ENCODE data around the gene PACRG.

GRCh38 chr6:163094881-163095280 is 367.1 kb downstream of the PACRG start:
- TF ChIP-seq TBP (IDR thresholded peaks at IDR 0.05; ENCODE audit: low read depth, low read length) (no peak), BRCA1 (IDR thresholded peaks at IDR 0.05; ENCODE audit: low read depth, low read length) (no peak), SUZ12 (IDR thresholded peaks at IDR 0.05; ENCODE audit: low read length) (no peak), YY1 (IDR thresholded peaks at IDR 0.05; ENCODE audit: low read depth, low read length) (no peak), E2F6 (IDR thresholded peaks at IDR 0.05) (no peak), EZH2 (IDR thresholded peaks at IDR 0.05; ENCODE audit: low read depth, low read length, severe bottlenecking) (no peak), FOSL1 (IDR thresholded peaks at IDR 0.05; ENCODE audit: insufficient read depth, low read depth, low read length) (no peak), TEAD4 (IDR thresholded peaks at IDR 0.05; ENCODE audit: low read depth, low read length) (no peak), KDM5A (IDR thresholded peaks at IDR 0.05; ENCODE audit: low read length) (no peak)
- TF ChIP-seq, protein P1, sequence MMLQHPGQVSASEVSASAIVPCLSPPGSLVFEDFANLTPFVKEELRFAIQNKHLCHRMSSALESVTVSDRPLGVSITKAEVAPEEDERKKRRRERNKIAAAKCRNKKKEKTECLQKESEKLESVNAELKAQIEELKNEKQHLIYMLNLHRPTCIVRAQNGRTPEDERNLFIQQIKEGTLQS (IDR thresholded peaks at IDR 0.05; ENCODE audit: insufficient read depth, low read depth, low read length) = no peak
- TF ChIP-seq, protein P2, sequence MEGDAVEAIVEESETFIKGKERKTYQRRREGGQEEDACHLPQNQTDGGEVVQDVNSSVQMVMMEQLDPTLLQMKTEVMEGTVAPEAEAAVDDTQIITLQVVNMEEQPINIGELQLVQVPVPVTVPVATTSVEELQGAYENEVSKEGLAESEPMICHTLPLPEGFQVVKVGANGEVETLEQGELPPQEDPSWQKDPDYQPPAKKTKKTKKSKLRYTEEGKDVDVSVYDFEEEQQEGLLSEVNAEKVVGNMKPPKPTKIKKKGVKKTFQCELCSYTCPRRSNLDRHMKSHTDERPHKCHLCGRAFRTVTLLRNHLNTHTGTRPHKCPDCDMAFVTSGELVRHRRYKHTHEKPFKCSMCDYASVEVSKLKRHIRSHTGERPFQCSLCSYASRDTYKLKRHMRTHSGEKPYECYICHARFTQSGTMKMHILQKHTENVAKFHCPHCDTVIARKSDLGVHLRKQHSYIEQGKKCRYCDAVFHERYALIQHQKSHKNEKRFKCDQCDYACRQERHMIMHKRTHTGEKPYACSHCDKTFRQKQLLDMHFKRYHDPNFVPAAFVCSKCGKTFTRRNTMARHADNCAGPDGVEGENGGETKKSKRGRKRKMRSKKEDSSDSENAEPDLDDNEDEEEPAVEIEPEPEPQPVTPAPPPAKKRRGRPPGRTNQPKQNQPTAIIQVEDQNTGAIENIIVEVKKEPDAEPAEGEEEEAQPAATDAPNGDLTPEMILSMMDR (IDR thresholded peaks at IDR 0.05; ENCODE audit: control extremely low read depth in 1 of 3, insufficient read depth in 1 of 3, low read depth in 1 of 3, low read length in 3 of 3) = no peak
